Hepatocyte (in vitro differentiated cells): Measurements from ENCODE around the gene SNX5.

ENCODE experiments used
- CTCF ChIP-seq: fragments of 200-600 bp; sonication (generic); IDR thresholded peaks from 2 replicates; pipeline ENCODE4 v1.5.1; 2016; ENCODE audit warnings: antibody characterized with exemption, mild to moderate bottlenecking; ENCODE audit not compliant: poor library complexity
- EZH2 ChIP-seq: fragments of 200-600 bp; sonication (generic); IDR thresholded peaks from 2 replicates; pipeline ENCODE4 v1.6.1; 2016; ENCODE audit warnings: antibody characterized with exemption, mild to moderate bottlenecking, borderline replicate concordance
- EZH2phosphoT487 ChIP-seq: fragments of 200-600 bp; sonication (generic); IDR thresholded peaks from one replicate; pipeline ENCODE4 v1.6.1; 2018; ENCODE audit warnings: antibody characterized with exemption, mild to moderate bottlenecking, low read depth, moderate library complexity; ENCODE audit not compliant: unreplicated experiment, severe bottlenecking

- no peak for TF ChIP-seq EZH2
- TF ChIP-seq CTCF, result no peak
- no peak for TF ChIP-seq EZH2phosphoT487
These were observed 38.1 kb upstream of the SNX5 start for GRCh38 chr20:18006684-18007083.
